ENCODE results near the gene SLC12A8. TPM values are rescaled to one million over a fixed set of nuclear protein-coding genes. Genes with fewer than 3 reads are reported as not detected.

The SLC12A8 gene
- total RNA-seq, 1 donor, result 13.4 TPM

DNA sequence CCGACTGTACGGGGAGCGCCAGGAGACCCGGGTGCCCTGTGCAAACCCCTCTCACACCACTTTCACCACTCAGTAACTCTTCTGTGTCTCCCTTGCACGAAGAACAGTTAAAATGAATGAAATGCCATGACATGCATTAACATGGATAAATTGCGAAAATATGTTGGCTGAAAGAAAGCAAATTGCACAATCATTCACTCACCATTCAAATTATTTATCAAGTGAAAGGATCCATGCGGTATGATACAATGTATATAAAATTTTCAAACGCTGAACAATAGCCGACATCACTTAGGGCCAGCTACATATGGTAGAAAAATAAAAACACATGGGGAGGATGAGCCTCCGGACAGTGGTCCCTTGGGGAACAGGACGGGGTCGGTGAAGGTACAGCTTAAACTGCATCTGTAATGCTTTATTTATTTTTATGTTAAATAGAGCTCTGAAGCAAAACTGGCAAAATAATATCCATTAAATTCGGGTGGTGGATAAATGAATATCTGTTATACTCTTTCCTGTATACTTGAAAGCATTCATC is 45.9 kb downstream of the SLC12A8 start:
- no peak overlapping the region for H3K4me3 ChIP-seq (ENCODE audit: low read depth, low read length)
- TF ChIP-seq CTCF (IDR thresholded peaks at IDR 0.05; ENCODE audit: insufficient read depth, low read length), result no peak
- no peak for DNase-seq (ENCODE audit: low read depth)

DNA sequence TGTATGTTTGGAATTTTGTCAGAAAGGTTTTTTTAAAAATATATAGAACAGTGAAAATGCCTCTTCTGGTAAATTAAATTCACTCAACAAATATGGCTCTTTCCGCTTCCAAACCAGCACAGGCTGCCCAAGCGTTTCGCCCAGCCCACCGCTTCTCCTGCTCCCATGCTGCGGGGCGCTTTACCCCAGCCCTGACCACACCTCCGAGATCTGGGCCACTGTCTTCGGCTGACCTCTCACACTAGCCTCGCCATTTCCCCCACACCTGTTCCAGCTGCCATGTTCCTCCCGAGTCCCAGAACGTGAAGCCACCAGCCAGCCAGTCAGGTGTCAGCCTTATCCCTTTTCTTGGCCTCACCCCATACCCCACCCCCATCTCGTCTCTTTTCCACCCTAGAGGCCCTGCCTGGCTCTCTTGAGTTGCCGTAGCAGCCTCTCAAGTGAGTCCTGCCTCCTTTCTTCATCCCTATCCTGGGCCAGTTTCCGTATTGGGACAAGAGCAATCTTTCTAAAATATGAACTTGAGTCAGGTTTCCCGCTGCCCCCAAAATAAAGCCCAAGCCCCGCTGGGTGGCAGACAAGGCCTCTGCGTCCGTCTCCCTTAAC is 46.5 kb downstream of the SLC12A8 start:
- TF ChIP-seq CTCF (IDR thresholded peaks at IDR 0.05; ENCODE audit: insufficient read depth, low read length), result no peak
- H3K4me3 ChIP-seq (ENCODE audit: low read depth, low read length), result no peak overlapping the region
- DNase-seq (ENCODE audit: low read depth), result no peak

- peak; percentile 96 for TF ChIP-seq CTCF (IDR thresholded peaks at IDR 0.05; ENCODE audit: insufficient read depth, low read length)
- peak; percentile 76 for DNase-seq (ENCODE audit: low read depth)
- H3K4me3 ChIP-seq (ENCODE audit: low read depth, low read length), result no peak overlapping the region
Measured at GRCh38 chr3:125165189-125165947, 47.2 kb downstream of the SLC12A8 start.

DNA sequence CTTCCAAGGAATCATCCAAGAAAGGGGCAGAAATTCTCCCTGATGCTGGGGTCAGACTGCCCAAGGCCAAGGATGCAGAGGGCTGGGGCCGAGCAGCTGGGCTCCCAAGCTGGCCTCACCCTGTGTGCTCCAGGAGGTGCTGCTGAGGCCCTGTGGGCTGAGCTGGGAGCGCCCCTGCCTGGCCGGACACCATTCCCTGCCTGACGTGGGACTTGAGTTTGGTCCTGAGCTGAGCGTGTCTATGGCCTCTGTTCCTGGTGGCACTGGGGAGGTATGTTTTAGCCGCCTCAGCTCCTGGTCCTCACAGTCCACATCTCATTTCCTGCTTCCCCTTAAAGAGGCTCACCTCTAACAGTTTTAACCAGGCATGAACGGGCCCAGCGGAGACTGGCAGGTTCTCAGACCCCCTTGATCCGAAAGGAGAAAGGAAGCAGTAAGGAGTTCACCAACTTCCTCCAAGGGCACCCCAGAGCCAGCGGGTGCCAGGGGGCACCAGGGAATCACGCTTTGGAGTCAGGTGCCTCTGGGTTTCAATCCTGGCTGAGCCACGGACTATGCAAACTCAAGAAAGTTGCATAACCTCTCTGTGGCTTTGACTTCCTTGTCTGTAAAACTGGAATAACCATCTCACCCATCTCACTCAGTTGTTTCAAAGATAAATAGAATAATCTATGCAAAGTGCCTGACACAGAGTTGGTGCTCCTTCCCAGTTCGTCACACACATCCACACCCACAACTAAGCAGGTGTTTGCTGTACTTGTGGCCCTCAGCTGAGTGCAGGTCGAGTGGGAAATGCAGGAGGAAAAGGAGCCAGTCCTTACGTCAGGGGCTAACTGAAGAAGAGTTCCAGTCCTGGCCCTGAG is 48.6 kb downstream of the SLC12A8 start:
- DNase-seq (ENCODE audit: low read depth), result peak; percentile 66
- H3K4me3 ChIP-seq (ENCODE audit: low read depth, low read length), result no peak overlapping the region
- TF ChIP-seq CTCF (IDR thresholded peaks at IDR 0.05; ENCODE audit: insufficient read depth, low read length), result peak; percentile 61

DNA sequence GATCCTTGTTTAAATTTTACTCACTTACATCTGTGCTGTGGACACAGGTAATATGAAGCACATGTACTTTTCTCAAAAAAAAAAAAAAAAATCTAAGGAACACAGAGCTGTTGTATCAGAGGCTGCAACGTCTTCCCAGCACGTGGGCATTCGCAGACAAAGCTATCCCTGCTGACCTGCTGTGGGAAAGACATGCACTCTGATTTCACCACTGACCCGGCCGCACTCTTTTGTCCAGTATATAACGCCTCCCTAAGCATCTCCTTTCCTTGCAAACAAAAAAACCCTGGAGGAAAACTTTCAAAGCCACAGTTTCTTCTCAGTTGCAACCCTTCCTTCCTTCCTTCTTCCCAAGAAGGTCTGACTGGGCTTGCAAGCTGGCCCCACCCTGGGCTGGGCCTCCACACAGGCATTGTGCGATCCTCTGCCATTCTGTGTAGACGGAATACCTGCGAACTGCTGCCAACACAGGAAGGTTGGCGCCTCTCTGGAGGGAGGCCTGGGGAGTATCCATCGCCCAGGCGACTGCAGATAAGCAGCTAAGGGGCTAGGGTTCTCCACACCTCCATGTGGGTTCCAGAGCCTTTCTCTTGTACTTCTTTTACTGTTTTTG is 50.8 kb downstream of the SLC12A8 start:
- no peak for TF ChIP-seq CTCF (IDR thresholded peaks at IDR 0.05; ENCODE audit: insufficient read depth, low read length)
- DNase-seq (ENCODE audit: low read depth), result peak; percentile 49
- H3K4me3 ChIP-seq (ENCODE audit: low read depth, low read length), result no peak overlapping the region

All from fibroblast of the aortic adventitia (primary cell).